ENCODE data around the gene NTHL1.

DNA sequence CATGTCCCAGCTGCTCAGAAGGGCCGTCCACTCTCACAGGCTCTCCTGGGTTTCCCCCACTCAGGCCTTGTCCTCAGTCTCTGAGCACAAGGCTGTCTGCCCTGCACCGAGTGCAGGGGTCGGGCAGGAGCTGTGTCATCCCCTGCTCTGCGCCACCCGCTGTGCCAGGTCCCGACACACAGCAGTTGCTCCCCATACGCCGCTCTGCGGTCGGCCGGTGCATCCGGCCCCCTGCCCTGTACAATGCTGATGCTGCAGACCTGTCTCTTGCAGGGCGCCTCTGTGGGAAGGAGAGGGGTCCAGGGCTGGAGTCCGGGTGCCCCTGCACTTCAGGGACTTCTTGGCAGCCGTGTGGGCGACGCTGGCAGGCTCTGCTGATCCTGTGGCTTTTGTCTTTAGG is 6.3 kb upstream of the NTHL1 start:
- TF ChIP-seq ZNF747 (tag by site-specific recombination; IDR thresholded peaks at IDR 0.05) (no peak), KLF9 (tag by site-specific recombination; IDR thresholded peaks at IDR 0.05; ENCODE audit: low read depth) (no peak), ZNF121 (tag by site-specific recombination; IDR thresholded peaks at IDR 0.05) (no peak), BCL11A (tag by site-specific recombination; IDR thresholded peaks at IDR 0.05; ENCODE audit: low read depth) (no peak)
- TF ChIP-seq, protein P1, sequence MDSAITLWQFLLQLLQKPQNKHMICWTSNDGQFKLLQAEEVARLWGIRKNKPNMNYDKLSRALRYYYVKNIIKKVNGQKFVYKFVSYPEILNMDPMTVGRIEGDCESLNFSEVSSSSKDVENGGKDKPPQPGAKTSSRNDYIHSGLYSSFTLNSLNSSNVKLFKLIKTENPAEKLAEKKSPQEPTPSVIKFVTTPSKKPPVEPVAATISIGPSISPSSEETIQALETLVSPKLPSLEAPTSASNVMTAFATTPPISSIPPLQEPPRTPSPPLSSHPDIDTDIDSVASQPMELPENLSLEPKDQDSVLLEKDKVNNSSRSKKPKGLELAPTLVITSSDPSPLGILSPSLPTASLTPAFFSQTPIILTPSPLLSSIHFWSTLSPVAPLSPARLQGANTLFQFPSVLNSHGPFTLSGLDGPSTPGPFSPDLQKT (IDR thresholded peaks at IDR 0.05; ENCODE audit: borderline replicate concordance, low read depth, low read length) = no peak
- TF ChIP-seq, protein P2, sequence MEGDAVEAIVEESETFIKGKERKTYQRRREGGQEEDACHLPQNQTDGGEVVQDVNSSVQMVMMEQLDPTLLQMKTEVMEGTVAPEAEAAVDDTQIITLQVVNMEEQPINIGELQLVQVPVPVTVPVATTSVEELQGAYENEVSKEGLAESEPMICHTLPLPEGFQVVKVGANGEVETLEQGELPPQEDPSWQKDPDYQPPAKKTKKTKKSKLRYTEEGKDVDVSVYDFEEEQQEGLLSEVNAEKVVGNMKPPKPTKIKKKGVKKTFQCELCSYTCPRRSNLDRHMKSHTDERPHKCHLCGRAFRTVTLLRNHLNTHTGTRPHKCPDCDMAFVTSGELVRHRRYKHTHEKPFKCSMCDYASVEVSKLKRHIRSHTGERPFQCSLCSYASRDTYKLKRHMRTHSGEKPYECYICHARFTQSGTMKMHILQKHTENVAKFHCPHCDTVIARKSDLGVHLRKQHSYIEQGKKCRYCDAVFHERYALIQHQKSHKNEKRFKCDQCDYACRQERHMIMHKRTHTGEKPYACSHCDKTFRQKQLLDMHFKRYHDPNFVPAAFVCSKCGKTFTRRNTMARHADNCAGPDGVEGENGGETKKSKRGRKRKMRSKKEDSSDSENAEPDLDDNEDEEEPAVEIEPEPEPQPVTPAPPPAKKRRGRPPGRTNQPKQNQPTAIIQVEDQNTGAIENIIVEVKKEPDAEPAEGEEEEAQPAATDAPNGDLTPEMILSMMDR (tag by site-specific recombination; IDR thresholded peaks at IDR 0.05) = no peak
